Measurements from ENCODE around the gene WNT7B. TPM values are rescaled to one million over a fixed set of nuclear protein-coding genes. Genes with fewer than 3 reads are reported as not detected.

The WNT7B gene
- polyA plus RNA-seq, 1 of the 3 experiments (the other 2 are of a cell fraction) = 0.13 TPM

DNA sequence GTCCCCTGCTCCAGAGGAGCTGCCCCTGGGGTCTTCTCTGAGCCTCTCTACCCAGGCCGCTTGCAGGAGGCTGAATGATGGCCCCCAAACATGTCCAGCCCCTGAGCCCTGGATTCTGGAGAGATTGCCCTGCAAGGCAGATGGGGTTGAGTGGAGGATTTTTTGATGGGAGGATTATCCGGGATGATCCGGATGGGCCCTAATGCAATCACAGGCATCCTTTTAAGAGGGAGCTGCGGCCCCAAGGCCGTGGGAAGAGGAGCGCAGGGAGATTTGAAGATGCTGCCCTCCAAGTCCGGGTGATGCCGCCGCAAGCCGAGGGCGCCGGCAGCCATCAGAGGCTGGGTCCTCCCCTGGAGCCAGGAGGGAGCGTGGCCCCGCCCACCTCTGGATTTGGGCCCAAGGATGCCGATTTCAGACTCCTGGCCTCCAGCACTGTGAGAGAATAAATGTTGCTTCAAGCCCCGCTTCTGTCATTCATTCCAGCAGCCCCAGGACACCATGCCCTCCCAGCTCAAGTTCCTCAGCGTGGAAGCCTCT, 66.0 kb downstream of the WNT7B start:
- ChIA-PET CTCF (interaction anchor here (0.7 to 1.6 kb wide), 2 partner anchors 10 to 211 kb away, joined by 3 read pairs; no protein-coding TSS in a partner anchor), POLR2A (no interaction called here)
- H3K4me1 ChIP-seq (ENCODE audit: control insufficient read depth in 1 of 2, insufficient read depth in 2 of 2, low read depth in 1 of 2, low read length in 1 of 2) = no peaks in the 10 kb centered on the region; a peak in 1 of 4 replicates
- TF ChIP-seq FOSL2 (IDR thresholded peaks at IDR 0.05; ENCODE audit: borderline replicate concordance, low read depth) = no peak
- no peak for TF ChIP-seq EP300 (IDR thresholded peaks at IDR 0.05; ENCODE audit: borderline replicate concordance in 1 of 2, low read depth in 1 of 2, low read length in 1 of 2)
- no peak for TF ChIP-seq RCOR1 (IDR thresholded peaks at IDR 0.05; ENCODE audit: low read length)
- no peak for TF ChIP-seq GATA2 (CRISPR knock-in tag; IDR thresholded peaks at IDR 0.05)
- no peak for TF ChIP-seq JUND (IDR thresholded peaks at IDR 0.05)
- no peak for TF ChIP-seq SIN3A (IDR thresholded peaks at IDR 0.05; ENCODE audit: borderline replicate concordance, low read depth, low read length)
- TF ChIP-seq MXI1 (IDR thresholded peaks at IDR 0.05; ENCODE audit: low read depth, low read length) = no peak
- TF ChIP-seq, protein P1, sequence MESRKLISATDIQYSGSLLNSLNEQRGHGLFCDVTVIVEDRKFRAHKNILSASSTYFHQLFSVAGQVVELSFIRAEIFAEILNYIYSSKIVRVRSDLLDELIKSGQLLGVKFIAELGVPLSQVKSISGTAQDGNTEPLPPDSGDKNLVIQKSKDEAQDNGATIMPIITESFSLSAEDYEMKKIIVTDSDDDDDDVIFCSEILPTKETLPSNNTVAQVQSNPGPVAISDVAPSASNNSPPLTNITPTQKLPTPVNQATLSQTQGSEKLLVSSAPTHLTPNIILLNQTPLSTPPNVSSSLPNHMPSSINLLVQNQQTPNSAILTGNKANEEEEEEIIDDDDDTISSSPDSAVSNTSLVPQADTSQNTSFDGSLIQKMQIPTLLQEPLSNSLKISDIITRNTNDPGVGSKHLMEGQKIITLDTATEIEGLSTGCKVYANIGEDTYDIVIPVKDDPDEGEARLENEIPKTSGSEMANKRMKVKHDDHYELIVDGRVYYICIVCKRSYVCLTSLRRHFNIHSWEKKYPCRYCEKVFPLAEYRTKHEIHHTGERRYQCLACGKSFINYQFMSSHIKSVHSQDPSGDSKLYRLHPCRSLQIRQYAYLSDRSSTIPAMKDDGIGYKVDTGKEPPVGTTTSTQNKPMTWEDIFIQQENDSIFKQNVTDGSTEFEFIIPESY (IDR thresholded peaks at IDR 0.05; ENCODE audit: borderline replicate concordance, low read depth) = no peak
- TF ChIP-seq GABPA (IDR thresholded peaks at IDR 0.05; ENCODE audit: low read depth) = no peak
- no peak for TF ChIP-seq FOXM1 (IDR thresholded peaks at IDR 0.05; ENCODE audit: low read depth)
- no peak for TF ChIP-seq MEF2A (IDR thresholded peaks at IDR 0.05; ENCODE audit: borderline replicate concordance, low read depth)
- TF ChIP-seq, protein P2, sequence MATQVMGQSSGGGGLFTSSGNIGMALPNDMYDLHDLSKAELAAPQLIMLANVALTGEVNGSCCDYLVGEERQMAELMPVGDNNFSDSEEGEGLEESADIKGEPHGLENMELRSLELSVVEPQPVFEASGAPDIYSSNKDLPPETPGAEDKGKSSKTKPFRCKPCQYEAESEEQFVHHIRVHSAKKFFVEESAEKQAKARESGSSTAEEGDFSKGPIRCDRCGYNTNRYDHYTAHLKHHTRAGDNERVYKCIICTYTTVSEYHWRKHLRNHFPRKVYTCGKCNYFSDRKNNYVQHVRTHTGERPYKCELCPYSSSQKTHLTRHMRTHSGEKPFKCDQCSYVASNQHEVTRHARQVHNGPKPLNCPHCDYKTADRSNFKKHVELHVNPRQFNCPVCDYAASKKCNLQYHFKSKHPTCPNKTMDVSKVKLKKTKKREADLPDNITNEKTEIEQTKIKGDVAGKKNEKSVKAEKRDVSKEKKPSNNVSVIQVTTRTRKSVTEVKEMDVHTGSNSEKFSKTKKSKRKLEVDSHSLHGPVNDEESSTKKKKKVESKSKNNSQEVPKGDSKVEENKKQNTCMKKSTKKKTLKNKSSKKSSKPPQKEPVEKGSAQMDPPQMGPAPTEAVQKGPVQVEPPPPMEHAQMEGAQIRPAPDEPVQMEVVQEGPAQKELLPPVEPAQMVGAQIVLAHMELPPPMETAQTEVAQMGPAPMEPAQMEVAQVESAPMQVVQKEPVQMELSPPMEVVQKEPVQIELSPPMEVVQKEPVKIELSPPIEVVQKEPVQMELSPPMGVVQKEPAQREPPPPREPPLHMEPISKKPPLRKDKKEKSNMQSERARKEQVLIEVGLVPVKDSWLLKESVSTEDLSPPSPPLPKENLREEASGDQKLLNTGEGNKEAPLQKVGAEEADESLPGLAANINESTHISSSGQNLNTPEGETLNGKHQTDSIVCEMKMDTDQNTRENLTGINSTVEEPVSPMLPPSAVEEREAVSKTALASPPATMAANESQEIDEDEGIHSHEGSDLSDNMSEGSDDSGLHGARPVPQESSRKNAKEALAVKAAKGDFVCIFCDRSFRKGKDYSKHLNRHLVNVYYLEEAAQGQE (IDR thresholded peaks at IDR 0.05; ENCODE audit: low read depth, low read length) = no peak
- TF ChIP-seq, protein P3, sequence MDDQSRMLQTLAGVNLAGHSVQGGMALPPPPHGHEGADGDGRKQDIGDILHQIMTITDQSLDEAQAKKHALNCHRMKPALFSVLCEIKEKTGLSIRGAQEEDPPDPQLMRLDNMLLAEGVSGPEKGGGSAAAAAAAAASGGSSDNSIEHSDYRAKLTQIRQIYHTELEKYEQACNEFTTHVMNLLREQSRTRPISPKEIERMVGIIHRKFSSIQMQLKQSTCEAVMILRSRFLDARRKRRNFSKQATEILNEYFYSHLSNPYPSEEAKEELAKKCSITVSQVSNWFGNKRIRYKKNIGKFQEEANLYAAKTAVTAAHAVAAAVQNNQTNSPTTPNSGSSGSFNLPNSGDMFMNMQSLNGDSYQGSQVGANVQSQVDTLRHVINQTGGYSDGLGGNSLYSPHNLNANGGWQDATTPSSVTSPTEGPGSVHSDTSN (IDR thresholded peaks at IDR 0.05) = no peak
- TF ChIP-seq, protein P4, sequence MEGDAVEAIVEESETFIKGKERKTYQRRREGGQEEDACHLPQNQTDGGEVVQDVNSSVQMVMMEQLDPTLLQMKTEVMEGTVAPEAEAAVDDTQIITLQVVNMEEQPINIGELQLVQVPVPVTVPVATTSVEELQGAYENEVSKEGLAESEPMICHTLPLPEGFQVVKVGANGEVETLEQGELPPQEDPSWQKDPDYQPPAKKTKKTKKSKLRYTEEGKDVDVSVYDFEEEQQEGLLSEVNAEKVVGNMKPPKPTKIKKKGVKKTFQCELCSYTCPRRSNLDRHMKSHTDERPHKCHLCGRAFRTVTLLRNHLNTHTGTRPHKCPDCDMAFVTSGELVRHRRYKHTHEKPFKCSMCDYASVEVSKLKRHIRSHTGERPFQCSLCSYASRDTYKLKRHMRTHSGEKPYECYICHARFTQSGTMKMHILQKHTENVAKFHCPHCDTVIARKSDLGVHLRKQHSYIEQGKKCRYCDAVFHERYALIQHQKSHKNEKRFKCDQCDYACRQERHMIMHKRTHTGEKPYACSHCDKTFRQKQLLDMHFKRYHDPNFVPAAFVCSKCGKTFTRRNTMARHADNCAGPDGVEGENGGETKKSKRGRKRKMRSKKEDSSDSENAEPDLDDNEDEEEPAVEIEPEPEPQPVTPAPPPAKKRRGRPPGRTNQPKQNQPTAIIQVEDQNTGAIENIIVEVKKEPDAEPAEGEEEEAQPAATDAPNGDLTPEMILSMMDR (IDR thresholded peaks at IDR 0.05) = no peak
- no peak for TF ChIP-seq SMC3 (IDR thresholded peaks at IDR 0.05; ENCODE audit: low read depth, low read length)
- no peak for TF ChIP-seq NFIC (IDR thresholded peaks at IDR 0.05; ENCODE audit: borderline replicate concordance)
- H4K20me1 ChIP-seq (ENCODE audit: insufficient read depth) = no peaks in the 10 kb centered on the region
- no peaks in the 10 kb centered on the region for H3F3A ChIP-seq (replicated peaks; ENCODE audit: insufficient read depth)
- no peaks in the 10 kb centered on the region for H3K36me3 ChIP-seq (replicated peaks in 1 of 2; ENCODE audit: control insufficient read depth in 1 of 2, insufficient read depth in 2 of 2, low read length in 1 of 2)
- H2AFZ ChIP-seq (ENCODE audit: low read depth) = no peak overlapping the region
- H3K9ac ChIP-seq = no peak overlapping the region
- no peaks in the 10 kb centered on the region for H3K9me2 ChIP-seq
- 86% methylated on average over 8 of the region's 17 CpGs for WGBS (ENCODE audit: low lambda C conversion rate)
- no peaks in the 10 kb centered on the region for H3K79me2 ChIP-seq (ENCODE audit: insufficient read depth)
- H3K27me3 ChIP-seq (ENCODE audit: insufficient read depth) = no peaks in the 10 kb centered on the region
- DNase-seq = no peak
- no peaks in the 10 kb centered on the region for H3K9me3 ChIP-seq
- no peak overlapping the region for H3K27ac ChIP-seq (ENCODE audit: low read depth in 2 of 2, low read length in 1 of 2)
- no peak overlapping the region for H3K4me3 ChIP-seq (ENCODE audit: low read depth in 2 of 2, low read length in 1 of 2)
- no peak overlapping the region for H3K4me2 ChIP-seq
